ENCODE results near the gene LRRC43. TPM values are rescaled to one million over a fixed set of nuclear protein-coding genes. Genes with fewer than 3 reads are reported as not detected.

LRRC43 gene
- total RNA-seq, 1 experiment from 2014 or later, result 0.46 TPM

GRCh38 chr12:122190842-122191668 lies 8.1 kb downstream of the LRRC43 start:
- peaks cover 4 to 10% of the 10 kb centered on the region in 2 experiments for H3K9me3 Mint-ChIP-seq
- no peak overlapping the region for H4K5ac ChIP-seq (ENCODE audit: insufficient read length, low read depth, low read length)
- H2BK12ac ChIP-seq (ENCODE audit: insufficient read length, low read depth, low read length), result no peak overlapping the region
- H3K79me1 ChIP-seq (ENCODE audit: insufficient read depth, low read depth, low read length, poor library complexity, severe bottlenecking), result no peaks in the 10 kb centered on the region
- no peak overlapping the region for H3K18ac ChIP-seq (ENCODE audit: insufficient read length, low read depth, low read length)
- H4K91ac ChIP-seq (ENCODE audit: insufficient read length, low read depth, low read length), result no peak overlapping the region
- no peaks in the 10 kb centered on the region for H3K79me2 ChIP-seq (ENCODE audit: insufficient read depth, low read length)
- H3K9me3 ChIP-seq (ENCODE audit: control insufficient read depth, low read depth, low read length), result no peaks in the 10 kb centered on the region
- H2BK120ac ChIP-seq (ENCODE audit: low read depth, low read length, poor library complexity, severe bottlenecking), result no peak overlapping the region
- peaks cover 3% of the 10 kb centered on the region for H4K20me1 ChIP-seq (ENCODE audit: control insufficient read depth, insufficient read depth, insufficient read length)
- H3K4ac ChIP-seq (ENCODE audit: low read depth, low read length), result no peak overlapping the region
- WGBS (ENCODE audit: extremely low coverage, insufficient read length, low lambda C conversion rate), result no CpG with 5 or more reads among the region's 18 CpGs
- H2BK5ac ChIP-seq (ENCODE audit: insufficient read length, low read length), result no peak overlapping the region
- H3K4me3 Mint-ChIP-seq, result no peak overlapping the region
- H3K27ac ChIP-seq (ENCODE audit: insufficient read length, low read depth, low read length), result no peak overlapping the region
- H3K4me1 Mint-ChIP-seq, result peaks cover 0 to 6% of the 10 kb centered on the region in 2 experiments; a peak in 1 of 4 replicates
- no peaks in the 10 kb centered on the region for H3K27me3 ChIP-seq (ENCODE audit: insufficient read depth, low read length)
- no peaks in the 10 kb centered on the region for H3K4me1 ChIP-seq (ENCODE audit: insufficient read depth, low read length)
- no peak overlapping the region for H3T11ph ChIP-seq (ENCODE audit: low read length)
- no peak overlapping the region for H3K14ac ChIP-seq (ENCODE audit: insufficient read depth, low read length)
- no peak overlapping the region for H2BK20ac ChIP-seq (ENCODE audit: low read depth, low read length, poor library complexity, severe bottlenecking)
- H3K56ac ChIP-seq (ENCODE audit: insufficient read length, low read depth, low read length), result no peak overlapping the region
- no peak overlapping the region for H3K23ac ChIP-seq (ENCODE audit: insufficient read length, low read depth, low read length)
- H2AFZ ChIP-seq (ENCODE audit: low read length), result no peak overlapping the region
- H3K9ac ChIP-seq (ENCODE audit: extremely low read depth, insufficient read length, low read length), result no peak overlapping the region
- no peak overlapping the region for H2BK15ac ChIP-seq (ENCODE audit: low read depth, low read length)
- peak; percentile 91 for DNase-seq
- no peak overlapping the region for H2AK5ac ChIP-seq (ENCODE audit: insufficient read length, low read length)
- no peak overlapping the region; a peak in 1 of 7 replicates for H3K27ac Mint-ChIP-seq
- 0 out of 2 replicates have a peak, but pooled peaks cover 5% of the 10 kb centered on the region for H3K27me3 Mint-ChIP-seq (ENCODE audit: low read depth)
- no peaks in the 10 kb centered on the region; a peak in 1 of 7 replicates for H3K36me3 Mint-ChIP-seq (ENCODE audit: insufficient read depth in 1 of 3, low read depth in 3 of 3)
- TF ChIP-seq CTCF (conservative IDR thresholded peaks at IDR 0.05), result peak; percentile 91
- no peak overlapping the region for H4K8ac ChIP-seq (replicated peaks; ENCODE audit: insufficient read length, low read depth, low read length)
- H3K4me2 ChIP-seq (ENCODE audit: insufficient read depth, insufficient read length, low read length), result no peak overlapping the region
- no peaks in the 10 kb centered on the region for H3K23me2 ChIP-seq (ENCODE audit: insufficient read length, low read depth, low read length, poor library complexity, severe bottlenecking)
